ENCODE data around the gene PLA2R1. TPM values are rescaled to one million over a fixed set of nuclear protein-coding genes. Genes with fewer than 3 reads are reported as not detected.

PLA2R1 gene
- polyA plus RNA-seq, 3 donors: not detected

DNA sequence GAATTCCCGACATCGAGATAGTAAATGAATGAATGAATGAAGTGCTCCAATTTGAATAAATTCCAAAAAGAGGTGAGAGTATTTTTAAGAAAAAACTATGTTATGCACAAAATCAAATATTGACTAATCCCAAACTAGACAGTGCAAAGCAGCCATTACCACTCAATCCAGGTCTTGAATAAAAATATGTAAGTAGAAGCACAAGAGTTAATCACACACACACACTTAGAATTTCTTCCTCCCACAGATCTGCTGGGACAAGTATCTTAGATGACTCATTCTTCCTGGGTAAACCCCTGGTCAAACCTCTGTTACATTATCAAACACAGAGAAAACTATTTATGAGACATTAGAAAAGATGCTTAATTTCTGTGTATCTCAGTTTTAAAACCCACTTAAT is 102.0 kb downstream of the PLA2R1 start:
- peaks cover 0 to 3% (median 0%) of the 10 kb centered on the region in 7 donors for H3K9me3 Mint-ChIP-seq
- H3K4me3 Mint-ChIP-seq: no peak overlapping the region
- Histone ChIP-seq H3K36me3 (replicated peaks in 1 of 2; ENCODE audit: control insufficient read depth in 1 of 2, insufficient read depth in 2 of 2, low read length in 2 of 2) (no peaks in the 10 kb centered on the region), H3K9me3 (replicated peaks in 1 of 2; ENCODE audit: control insufficient read depth in 1 of 2, insufficient read depth in 1 of 2, low read length in 2 of 2) (no peaks in the 10 kb centered on the region), H2AFZ (ENCODE audit: insufficient read depth, low read depth, low read length, poor library complexity, severe bottlenecking) (no peak overlapping the region), H3K9ac (ENCODE audit: insufficient read depth, low read length, poor library complexity, severe bottlenecking) (no peak overlapping the region), H3K4me1 (ENCODE audit: control insufficient read depth in 1 of 2, insufficient read depth in 2 of 2, low read length in 2 of 2) (peaks cover 21 to 28% of the 10 kb centered on the region in 2 donors), H3K27me3 (ENCODE audit: control insufficient read depth in 2 of 2, insufficient read depth in 2 of 2, low read length in 2 of 2) (no peaks in the 10 kb centered on the region), H3K4me2 (replicated peaks; ENCODE audit: extremely low read depth, low read length, poor library complexity, severe bottlenecking) (no peak overlapping the region), H3K27ac (ENCODE audit: low read depth in 1 of 2, low read length in 2 of 2) (no peak overlapping the region), H3K79me2 (ENCODE audit: insufficient read depth, low read length) (no peaks in the 10 kb centered on the region), H3K4me3 (replicated peaks in 1 of 3; ENCODE audit: low read depth in 2 of 3, low read length in 3 of 3) (no peak overlapping the region), H4K20me1 (ENCODE audit: insufficient read depth, low read length) (no peaks in the 10 kb centered on the region)
- no peak overlapping the region for H3K27ac Mint-ChIP-seq
- intact Hi-C loops (cut with micrococcal nuclease): no loop called here
- TF ChIP-seq, protein P1, sequence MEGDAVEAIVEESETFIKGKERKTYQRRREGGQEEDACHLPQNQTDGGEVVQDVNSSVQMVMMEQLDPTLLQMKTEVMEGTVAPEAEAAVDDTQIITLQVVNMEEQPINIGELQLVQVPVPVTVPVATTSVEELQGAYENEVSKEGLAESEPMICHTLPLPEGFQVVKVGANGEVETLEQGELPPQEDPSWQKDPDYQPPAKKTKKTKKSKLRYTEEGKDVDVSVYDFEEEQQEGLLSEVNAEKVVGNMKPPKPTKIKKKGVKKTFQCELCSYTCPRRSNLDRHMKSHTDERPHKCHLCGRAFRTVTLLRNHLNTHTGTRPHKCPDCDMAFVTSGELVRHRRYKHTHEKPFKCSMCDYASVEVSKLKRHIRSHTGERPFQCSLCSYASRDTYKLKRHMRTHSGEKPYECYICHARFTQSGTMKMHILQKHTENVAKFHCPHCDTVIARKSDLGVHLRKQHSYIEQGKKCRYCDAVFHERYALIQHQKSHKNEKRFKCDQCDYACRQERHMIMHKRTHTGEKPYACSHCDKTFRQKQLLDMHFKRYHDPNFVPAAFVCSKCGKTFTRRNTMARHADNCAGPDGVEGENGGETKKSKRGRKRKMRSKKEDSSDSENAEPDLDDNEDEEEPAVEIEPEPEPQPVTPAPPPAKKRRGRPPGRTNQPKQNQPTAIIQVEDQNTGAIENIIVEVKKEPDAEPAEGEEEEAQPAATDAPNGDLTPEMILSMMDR (IDR thresholded peaks at IDR 0.05): no peak
- no CpG with 5 or more reads among the region's 2 CpGs for WGBS (ENCODE audit: insufficient coverage)
- H3K27me3 Mint-ChIP-seq (ENCODE audit: low read depth in 3 of 3): peaks cover 0 to 2% (median 0%) of the 10 kb centered on the region in 3 donors
- no peaks in the 10 kb centered on the region for H3K36me3 Mint-ChIP-seq
- DNase-seq: peak; percentile 37 to 74 (median 42)
- H3K4me1 Mint-ChIP-seq: peaks cover 33% of the 10 kb centered on the region

DNA sequence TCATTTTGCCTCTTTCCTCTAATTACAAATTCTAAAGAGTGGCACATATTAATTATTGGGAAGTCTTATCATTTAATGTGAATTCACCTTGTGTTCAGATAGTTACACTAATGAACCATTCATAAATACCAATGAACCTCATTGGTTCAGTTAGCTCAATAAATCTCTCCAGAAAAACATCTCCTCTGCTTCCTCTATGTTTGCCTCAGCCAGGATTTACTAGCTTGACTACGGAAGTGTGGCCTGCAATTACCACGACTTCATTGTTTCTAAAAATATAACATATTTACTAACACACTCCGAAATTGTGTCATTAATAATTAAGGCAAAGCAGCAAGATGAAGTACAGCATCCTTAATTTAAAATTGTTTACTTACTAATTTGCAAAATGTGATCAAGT is 103.3 kb downstream of the PLA2R1 start:
- no peaks in the 10 kb centered on the region for H3K9me3 ChIP-seq (replicated peaks in 1 of 2; ENCODE audit: control insufficient read depth in 1 of 2, insufficient read depth in 1 of 2, low read length in 2 of 2)
- Mint-ChIP-seq H3K27ac (peak overlapping the region in 2 of 7 donors; percentile 12 to 15), H3K27me3 (ENCODE audit: low read depth in 3 of 3) (peaks cover 0 to 2% (median 0%) of the 10 kb centered on the region in 3 donors), H3K36me3 (no peaks in the 10 kb centered on the region), H3K9me3 (peaks cover 0 to 3% (median 0%) of the 10 kb centered on the region in 7 donors), H3K4me1 (peaks cover 33% of the 10 kb centered on the region), H3K4me3 (no peak overlapping the region)
- WGBS (ENCODE audit: insufficient coverage): 25% methylated on average over 1 of the region's 3 CpGs
- intact Hi-C loops (cut with micrococcal nuclease): no loop called here
- peaks cover 21 to 28% of the 10 kb centered on the region in 2 donors for H3K4me1 ChIP-seq (ENCODE audit: control insufficient read depth in 1 of 2, insufficient read depth in 2 of 2, low read length in 2 of 2)
- no peak overlapping the region for H2AFZ ChIP-seq (ENCODE audit: insufficient read depth, low read depth, low read length, poor library complexity, severe bottlenecking)
- TF ChIP-seq, protein P1 (IDR thresholded peaks at IDR 0.05): no peak
- no peaks in the 10 kb centered on the region for H4K20me1 ChIP-seq (ENCODE audit: insufficient read depth, low read length)
- H3K9ac ChIP-seq (ENCODE audit: insufficient read depth, low read length, poor library complexity, severe bottlenecking): no peak overlapping the region
- H3K4me3 ChIP-seq (replicated peaks in 1 of 3; ENCODE audit: low read depth in 2 of 3, low read length in 3 of 3): no peak overlapping the region
- no peaks in the 10 kb centered on the region for H3K79me2 ChIP-seq (ENCODE audit: insufficient read depth, low read length)
- no peaks in the 10 kb centered on the region for H3K36me3 ChIP-seq (replicated peaks in 1 of 2; ENCODE audit: control insufficient read depth in 1 of 2, insufficient read depth in 2 of 2, low read length in 2 of 2)
- H3K4me2 ChIP-seq (replicated peaks; ENCODE audit: extremely low read depth, low read length, poor library complexity, severe bottlenecking): peak overlapping the region; percentile 16
- peak overlapping the region in 1 of 2 donors; percentile 34 for H3K27ac ChIP-seq (ENCODE audit: low read depth in 1 of 2, low read length in 2 of 2)
- H3K27me3 ChIP-seq (ENCODE audit: control insufficient read depth in 2 of 2, insufficient read depth in 2 of 2, low read length in 2 of 2): no peaks in the 10 kb centered on the region
- DNase-seq: peak in 1 of 3 donors; percentile 5

All from CD14-positive monocyte (primary cell).